Measurements from ENCODE around the gene TRIM39.

GRCh38 chr6:30360139-30360538, 33.4 kb downstream of the TRIM39 start:
- TF ChIP-seq CTCF (IDR thresholded peaks at IDR 0.05) (no peak), POLR2A (IDR thresholded peaks at IDR 0.05) (no peak)

Data from testis (tissue), 2 donors.